Chondrocyte (in vitro differentiated cells): ENCODE results near the gene TAF11L13. TPM values are rescaled to one million over a fixed set of nuclear protein-coding genes. Genes with fewer than 3 reads are reported as not detected.
"Not testable (repeated sequence)": the region's sequence is repeated elsewhere in the genome, so short reads cannot be mapped to it uniquely, and the experiment has no call there.

Source experiments
- DNase-seq: peaks from one replicate; pipeline ENCODE4 v3.0.0; 2021; ENCODE audit warnings: mixed read lengths, low spot score
- H3K27ac Mint-ChIP-seq: one replicate; pipeline ENCODE4 v1.8.0; 2021; ENCODE audit warnings: mild to moderate bottlenecking, moderate library complexity, mixed read lengths; ENCODE audit not compliant: unreplicated experiment
- H3K27me3 Mint-ChIP-seq: 2 replicates; pipeline ENCODE4 v1.8.0; 2021; ENCODE audit warnings: low read depth, mixed read lengths
- H3K36me3 Mint-ChIP-seq: 2 replicates; pipeline ENCODE4 v1.8.0; 2021; ENCODE audit warnings: low read depth, mixed read lengths
- H3K4me1 Mint-ChIP-seq: 2 replicates; pipeline ENCODE4 v1.8.0; 2021; ENCODE audit warnings: low read depth, mild to moderate bottlenecking, mixed read lengths
- H3K4me3 Mint-ChIP-seq: one replicate; pipeline ENCODE4 v1.8.0; 2021; ENCODE audit warnings: mild to moderate bottlenecking, moderate library complexity, mixed read lengths; ENCODE audit not compliant: unreplicated experiment
- H3K9me3 Mint-ChIP-seq: 2 replicates; pipeline ENCODE4 v1.8.0; 2021; ENCODE audit warnings: low read depth, mixed read lengths
- long read RNA-seq: library from polyadenylated mRNA; stranded (forward); transcript quantifications from one replicate; pipeline ENCODE4 v2.0.0, GENCODE V29; 2021
- total RNA-seq: library from RNA; stranded (reverse); gene quantifications from 3 replicates; pipeline ENCODE4 v1.2.1, GENCODE V29; 2021
- TF ChIP-seq, protein P1 (sequence below): fragments of 200-600 bp; sonication (generic); IDR thresholded peaks from 2 replicates; pipeline ENCODE4 v1.5.0; 2021; ENCODE audit warnings: antibody characterized with exemption, mild to moderate bottlenecking, moderate library complexity

TAF11L13 gene
- total RNA-seq = not detected in 3 replicates
- long read RNA-seq = 0 reads

DNA sequence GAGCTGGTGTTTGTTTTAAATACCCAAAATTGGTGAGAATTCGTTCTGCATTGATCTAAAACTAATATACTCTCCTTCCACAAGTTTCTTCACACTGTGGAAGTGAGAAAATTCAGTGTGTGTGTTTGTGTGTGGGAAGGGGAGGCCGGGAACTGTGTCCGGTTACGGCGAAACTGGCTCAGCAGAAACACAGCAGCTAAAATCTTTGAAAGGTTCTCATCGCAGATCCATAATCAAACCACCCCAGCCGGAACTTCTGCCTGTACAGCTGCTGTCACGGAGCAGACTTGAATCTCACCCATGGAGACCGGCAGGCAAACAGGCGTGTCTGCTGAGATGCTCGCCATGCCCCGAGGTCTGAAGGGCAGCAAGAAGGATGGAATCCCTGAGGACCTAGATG lies at the start of gene TAF11L13:
Gene TAF11L13, plus strand, starts transcription at position 301 of the 400 bp plus-strand sequence.
- not testable (repeated sequence) for H3K27ac Mint-ChIP-seq, H3K9me3 Mint-ChIP-seq, H3K4me3 Mint-ChIP-seq, H3K36me3 Mint-ChIP-seq, H3K4me1 Mint-ChIP-seq, H3K27me3 Mint-ChIP-seq, DNase-seq

DNA sequence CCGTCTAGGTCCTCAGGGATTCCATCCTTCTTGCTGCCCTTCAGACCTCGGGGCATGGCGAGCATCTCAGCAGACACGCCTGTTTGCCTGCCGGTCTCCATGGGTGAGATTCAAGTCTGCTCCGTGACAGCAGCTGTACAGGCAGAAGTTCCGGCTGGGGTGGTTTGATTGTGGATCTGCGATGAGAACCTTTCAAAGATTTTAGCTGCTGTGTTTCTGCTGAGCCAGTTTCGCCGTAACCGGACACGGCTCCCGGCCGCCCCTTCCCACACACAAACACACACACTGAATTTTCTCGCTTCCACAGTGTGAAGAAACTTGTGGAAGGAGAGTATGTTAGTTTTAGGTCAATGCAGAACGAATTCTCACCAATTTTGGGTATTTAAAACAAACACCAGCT lies 46.2 kb upstream of the TAF11L13 start, which contains the start of gene TAF11L7:
Gene TAF11L7, minus strand, starts transcription at position 101 of the 400 bp plus-strand sequence.
- H3K27me3 Mint-ChIP-seq, H3K4me1 Mint-ChIP-seq, H3K4me3 Mint-ChIP-seq, H3K36me3 Mint-ChIP-seq, H3K27ac Mint-ChIP-seq, DNase-seq, H3K9me3 Mint-ChIP-seq: not testable (repeated sequence)

DNA sequence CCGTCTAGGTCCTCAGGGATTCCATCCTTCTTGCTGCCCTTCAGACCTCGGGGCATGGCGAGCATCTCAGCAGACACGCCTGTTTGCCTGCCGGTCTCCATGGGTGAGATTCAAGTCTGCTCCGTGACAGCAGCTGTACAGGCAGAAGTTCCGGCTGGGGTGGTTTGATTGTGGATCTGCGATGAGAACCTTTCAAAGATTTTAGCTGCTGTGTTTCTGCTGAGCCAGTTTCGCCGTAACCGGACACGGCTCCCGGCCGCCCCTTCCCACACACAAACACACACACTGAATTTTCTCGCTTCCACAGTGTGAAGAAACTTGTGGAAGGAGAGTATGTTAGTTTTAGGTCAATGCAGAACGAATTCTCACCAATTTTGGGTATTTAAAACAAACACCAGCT lies 41.0 kb upstream of the TAF11L13 start, which contains the start of gene TAF11L8:
Gene TAF11L8, minus strand, starts transcription at position 101 of the 400 bp plus-strand sequence.
- not testable (repeated sequence) for H3K9me3 Mint-ChIP-seq, H3K36me3 Mint-ChIP-seq, H3K27me3 Mint-ChIP-seq, H3K4me3 Mint-ChIP-seq, H3K4me1 Mint-ChIP-seq, H3K27ac Mint-ChIP-seq, DNase-seq

DNA sequence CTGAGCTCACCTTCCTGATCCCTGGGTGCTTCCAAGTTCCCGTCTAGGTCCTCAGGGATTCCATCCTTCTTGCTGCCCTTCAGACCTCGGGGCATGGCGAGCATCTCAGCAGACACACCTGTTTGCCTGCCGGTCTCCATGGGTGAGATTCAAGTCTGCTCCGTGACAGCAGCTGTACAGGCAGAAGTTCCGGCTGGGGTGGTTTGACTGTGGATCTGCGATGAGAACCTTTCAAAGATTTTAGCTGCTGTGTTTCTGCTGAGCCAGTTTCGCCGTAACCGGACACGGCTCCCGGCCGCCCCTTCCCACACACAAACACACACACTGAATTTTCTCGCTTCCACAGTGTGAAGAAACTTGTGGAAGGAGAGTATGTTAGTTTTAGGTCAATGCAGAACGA lies 37.6 kb upstream of the TAF11L13 start, which contains the start of gene TAF11L9:
Gene TAF11L9, minus strand, starts transcription at position 140 of the 400 bp plus-strand sequence.
- H3K27ac Mint-ChIP-seq, H3K36me3 Mint-ChIP-seq, H3K27me3 Mint-ChIP-seq, H3K4me1 Mint-ChIP-seq, H3K4me3 Mint-ChIP-seq, H3K9me3 Mint-ChIP-seq: not testable (repeated sequence)
- peak; percentile 99 for DNase-seq

DNA sequence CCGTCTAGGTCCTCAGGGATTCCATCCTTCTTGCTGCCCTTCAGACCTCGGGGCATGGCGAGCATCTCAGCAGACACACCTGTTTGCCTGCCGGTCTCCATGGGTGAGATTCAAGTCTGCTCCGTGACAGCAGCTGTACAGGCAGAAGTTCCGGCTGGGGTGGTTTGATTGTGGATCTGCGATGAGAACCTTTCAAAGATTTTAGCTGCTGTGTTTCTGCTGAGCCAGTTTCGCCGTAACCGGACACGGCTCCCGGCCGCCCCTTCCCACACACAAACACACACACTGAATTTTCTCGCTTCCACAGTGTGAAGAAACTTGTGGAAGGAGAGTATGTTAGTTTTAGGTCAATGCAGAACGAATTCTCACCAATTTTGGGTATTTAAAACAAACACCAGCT lies 34.2 kb upstream of the TAF11L13 start, which contains the start of gene TAF11L10:
Gene TAF11L10, minus strand, starts transcription at position 101 of the 400 bp plus-strand sequence.
- H3K9me3 Mint-ChIP-seq, H3K27me3 Mint-ChIP-seq, H3K4me1 Mint-ChIP-seq, H3K27ac Mint-ChIP-seq, H3K36me3 Mint-ChIP-seq, DNase-seq, H3K4me3 Mint-ChIP-seq: not testable (repeated sequence)

DNA sequence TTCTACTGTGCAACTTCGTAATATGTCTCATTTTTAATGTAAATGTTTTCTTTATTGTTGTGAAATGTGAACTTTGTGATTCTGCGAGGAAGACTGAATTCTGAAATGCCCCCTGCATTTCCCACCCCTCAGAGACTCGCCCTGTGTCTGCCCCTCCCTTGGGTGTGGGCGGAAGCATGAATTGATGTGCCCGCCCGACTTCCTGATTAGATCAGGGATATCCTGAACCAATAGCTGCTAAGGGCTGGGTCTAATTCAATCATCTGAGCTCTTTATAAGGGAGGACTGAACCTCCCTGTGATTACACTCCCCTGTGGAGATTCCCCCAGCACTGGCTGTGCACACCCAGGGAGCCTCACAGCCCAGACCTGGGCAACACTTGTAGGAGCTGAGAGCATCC lies 28.0 kb upstream of the TAF11L13 start, which contains the start of gene TAF11L11:
Gene TAF11L11, plus strand, starts transcription at position 304 of the 400 bp plus-strand sequence.
- not testable (repeated sequence) for H3K9me3 Mint-ChIP-seq, H3K4me3 Mint-ChIP-seq, H3K27ac Mint-ChIP-seq, H3K36me3 Mint-ChIP-seq, H3K27me3 Mint-ChIP-seq, H3K4me1 Mint-ChIP-seq, DNase-seq

DNA sequence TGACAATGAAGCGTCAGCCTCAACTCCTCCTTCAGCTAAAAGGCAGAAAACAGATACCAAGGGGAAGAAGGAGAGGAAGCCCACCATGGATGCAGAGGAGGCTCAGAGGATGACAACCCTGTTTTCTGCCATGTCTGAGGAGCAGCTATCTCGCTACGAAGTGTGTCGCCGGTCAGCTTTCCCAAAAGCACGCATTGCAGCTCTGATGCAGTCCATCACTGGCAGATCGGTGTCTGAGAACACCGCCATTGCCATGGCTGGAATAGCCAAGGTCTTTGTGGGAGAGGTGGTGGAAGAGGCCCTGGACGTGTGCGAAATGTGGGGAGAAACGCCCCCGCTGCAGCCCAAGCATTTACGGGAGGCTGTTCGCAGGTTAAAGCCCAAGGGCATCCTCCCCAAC lies 26.9 kb upstream of the TAF11L13 start:
- DNase-seq = no peak
- Mint-ChIP-seq H3K36me3 (no peaks in the 10 kb centered on the region), H3K9me3 (peaks cover 2% of the 10 kb centered on the region), H3K4me1 (peaks cover 5% of the 10 kb centered on the region), H3K4me3 (no peak overlapping the region), H3K27me3 (no peaks in the 10 kb centered on the region), H3K27ac (no peak overlapping the region)
- TF ChIP-seq, protein P1, sequence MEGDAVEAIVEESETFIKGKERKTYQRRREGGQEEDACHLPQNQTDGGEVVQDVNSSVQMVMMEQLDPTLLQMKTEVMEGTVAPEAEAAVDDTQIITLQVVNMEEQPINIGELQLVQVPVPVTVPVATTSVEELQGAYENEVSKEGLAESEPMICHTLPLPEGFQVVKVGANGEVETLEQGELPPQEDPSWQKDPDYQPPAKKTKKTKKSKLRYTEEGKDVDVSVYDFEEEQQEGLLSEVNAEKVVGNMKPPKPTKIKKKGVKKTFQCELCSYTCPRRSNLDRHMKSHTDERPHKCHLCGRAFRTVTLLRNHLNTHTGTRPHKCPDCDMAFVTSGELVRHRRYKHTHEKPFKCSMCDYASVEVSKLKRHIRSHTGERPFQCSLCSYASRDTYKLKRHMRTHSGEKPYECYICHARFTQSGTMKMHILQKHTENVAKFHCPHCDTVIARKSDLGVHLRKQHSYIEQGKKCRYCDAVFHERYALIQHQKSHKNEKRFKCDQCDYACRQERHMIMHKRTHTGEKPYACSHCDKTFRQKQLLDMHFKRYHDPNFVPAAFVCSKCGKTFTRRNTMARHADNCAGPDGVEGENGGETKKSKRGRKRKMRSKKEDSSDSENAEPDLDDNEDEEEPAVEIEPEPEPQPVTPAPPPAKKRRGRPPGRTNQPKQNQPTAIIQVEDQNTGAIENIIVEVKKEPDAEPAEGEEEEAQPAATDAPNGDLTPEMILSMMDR = no peak

DNA sequence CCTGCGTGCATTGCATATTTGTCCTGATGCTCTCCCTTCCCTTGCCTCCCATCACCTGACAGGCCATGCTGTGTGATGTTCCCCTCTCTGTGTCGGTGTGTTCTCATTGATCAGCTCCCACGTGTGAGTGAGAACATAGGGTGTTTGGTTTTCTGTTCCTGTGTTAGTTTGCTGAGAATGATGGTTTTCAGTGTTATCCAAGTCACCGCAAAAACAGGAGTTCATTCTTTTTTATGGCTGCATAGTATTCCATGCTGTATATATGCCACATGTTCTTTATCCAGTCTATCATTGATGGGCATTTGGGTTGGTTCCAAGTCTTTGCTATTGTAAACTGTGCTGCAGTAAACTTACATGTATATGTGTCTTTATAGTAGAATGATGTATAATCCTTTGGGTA lies 24.4 kb upstream of the TAF11L13 start:
- not testable (repeated sequence) for H3K36me3 Mint-ChIP-seq, H3K27ac Mint-ChIP-seq, DNase-seq, H3K27me3 Mint-ChIP-seq, H3K4me1 Mint-ChIP-seq, H3K9me3 Mint-ChIP-seq, H3K4me3 Mint-ChIP-seq

DNA sequence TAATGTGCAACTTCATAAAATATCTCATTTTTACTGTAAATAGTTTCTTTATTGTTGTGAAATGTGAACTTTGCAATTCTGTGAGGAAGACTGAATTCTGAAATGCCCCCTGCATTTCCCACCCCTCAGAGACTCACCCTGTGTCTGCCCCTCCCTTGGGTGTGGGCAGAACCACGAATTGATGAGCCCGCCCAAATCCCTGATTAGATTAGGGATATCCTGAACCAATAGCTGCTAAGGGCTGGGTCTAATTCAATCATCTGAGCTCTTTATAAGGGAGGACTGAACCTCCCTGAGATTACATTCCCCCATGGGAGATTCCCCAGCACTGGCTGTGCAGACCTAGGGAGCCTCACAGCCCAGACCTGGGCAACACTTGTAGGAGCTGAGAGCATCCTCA lies 21.8 kb upstream of the TAF11L13 start, which contains the start of gene TAF11L12:
Gene TAF11L12, plus strand, starts transcription at position 301 of the 400 bp plus-strand sequence.
- not testable (repeated sequence) for H3K4me1 Mint-ChIP-seq, H3K9me3 Mint-ChIP-seq, DNase-seq, H3K36me3 Mint-ChIP-seq, H3K27me3 Mint-ChIP-seq, H3K4me3 Mint-ChIP-seq
- peak within 1 kb of the TSS; percentile 20 for H3K27ac Mint-ChIP-seq
